ENCODE measurements around the gene CLASP1.

DNA sequence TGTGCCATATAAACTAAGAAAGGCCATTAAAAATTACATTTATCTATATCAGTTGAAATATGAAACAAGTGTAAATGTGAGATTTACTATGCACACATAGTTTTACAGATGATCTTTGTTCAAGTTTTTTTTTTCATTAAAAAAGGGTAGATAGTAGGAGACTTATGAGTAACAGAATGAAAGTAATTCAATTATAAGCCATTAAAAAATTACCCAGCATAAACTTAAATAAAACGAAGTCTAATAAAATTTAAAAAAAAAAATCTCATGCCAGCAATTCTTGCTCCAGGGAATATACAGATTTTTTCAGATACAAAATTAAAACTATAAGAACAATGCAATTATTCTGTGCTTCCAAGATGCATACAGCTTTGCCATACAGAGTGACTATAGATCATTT lies 236.9 kb downstream of the CLASP1 start:
- TF ChIP-seq ESRRG (CRISPR knock-in tag; IDR thresholded peaks at IDR 0.05) (no peak), OSR1 (CRISPR knock-in tag; IDR thresholded peaks at IDR 0.05) (no peak), ARNTL (CRISPR knock-in tag; IDR thresholded peaks at IDR 0.05; ENCODE audit: borderline replicate concordance, low read depth) (no peak), ZFP30 (CRISPR knock-in tag; IDR thresholded peaks at IDR 0.05) (no peak), RARB (CRISPR knock-in tag; IDR thresholded peaks at IDR 0.05) (no peak)
- TF ChIP-seq, protein P1, sequence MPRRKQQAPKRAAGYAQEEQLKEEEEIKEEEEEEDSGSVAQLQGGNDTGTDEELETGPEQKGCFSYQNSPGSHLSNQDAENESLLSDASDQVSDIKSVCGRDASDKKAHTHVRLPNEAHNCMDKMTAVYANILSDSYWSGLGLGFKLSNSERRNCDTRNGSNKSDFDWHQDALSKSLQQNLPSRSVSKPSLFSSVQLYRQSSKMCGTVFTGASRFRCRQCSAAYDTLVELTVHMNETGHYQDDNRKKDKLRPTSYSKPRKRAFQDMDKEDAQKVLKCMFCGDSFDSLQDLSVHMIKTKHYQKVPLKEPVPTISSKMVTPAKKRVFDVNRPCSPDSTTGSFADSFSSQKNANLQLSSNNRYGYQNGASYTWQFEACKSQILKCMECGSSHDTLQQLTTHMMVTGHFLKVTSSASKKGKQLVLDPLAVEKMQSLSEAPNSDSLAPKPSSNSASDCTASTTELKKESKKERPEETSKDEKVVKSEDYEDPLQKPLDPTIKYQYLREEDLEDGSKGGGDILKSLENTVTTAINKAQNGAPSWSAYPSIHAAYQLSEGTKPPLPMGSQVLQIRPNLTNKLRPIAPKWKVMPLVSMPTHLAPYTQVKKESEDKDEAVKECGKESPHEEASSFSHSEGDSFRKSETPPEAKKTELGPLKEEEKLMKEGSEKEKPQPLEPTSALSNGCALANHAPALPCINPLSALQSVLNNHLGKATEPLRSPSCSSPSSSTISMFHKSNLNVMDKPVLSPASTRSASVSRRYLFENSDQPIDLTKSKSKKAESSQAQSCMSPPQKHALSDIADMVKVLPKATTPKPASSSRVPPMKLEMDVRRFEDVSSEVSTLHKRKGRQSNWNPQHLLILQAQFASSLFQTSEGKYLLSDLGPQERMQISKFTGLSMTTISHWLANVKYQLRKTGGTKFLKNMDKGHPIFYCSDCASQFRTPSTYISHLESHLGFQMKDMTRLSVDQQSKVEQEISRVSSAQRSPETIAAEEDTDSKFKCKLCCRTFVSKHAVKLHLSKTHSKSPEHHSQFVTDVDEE (CRISPR knock-in tag; IDR thresholded peaks at IDR 0.05): no peak

All from SK-N-SH treated with all-trans-retinoic acid at 6 μM for 48 hours (cell line).